Epithelial cell of prostate (primary cell): ENCODE measurements around the gene APBA3.

Experiments
- DNase-seq: peaks from one replicate; pipeline ENCODE4 v3.0.0-alpha.2; 2011; ENCODE audit warnings: low read depth, low spot score
- H3K27ac ChIP-seq: fragments of 450-650 bp; 2 replicates; pipeline ENCODE4 v1.5.1; 2017; ENCODE audit warnings: mild to moderate bottlenecking

APBA3 gene

GRCh38 chr19:3723883-3724282 lies 37.6 kb downstream of the APBA3 start:
- no peak overlapping the region for H3K27ac ChIP-seq
- DNase-seq = no peak

GRCh38 chr19:3723110-3723488 lies 38.4 kb downstream of the APBA3 start:
- DNase-seq = no peak
- H3K27ac ChIP-seq = no peak overlapping the region

- DNase-seq = no peak
- H3K27ac ChIP-seq = no peak overlapping the region
These were observed 38.9 kb downstream of the APBA3 start for GRCh38 chr19:3722443-3723109.

- DNase-seq = no peak
- no peak overlapping the region for H3K27ac ChIP-seq
These were observed 39.5 kb downstream of the APBA3 start for GRCh38 chr19:3721887-3722442.

GRCh38 chr19:3721131-3721886 lies 40.2 kb downstream of the APBA3 start:
- no peak overlapping the region for H3K27ac ChIP-seq
- DNase-seq = peak; percentile 52

GRCh38 chr19:3720349-3720917 lies 41.1 kb downstream of the APBA3 start:
- no peak for DNase-seq
- H3K27ac ChIP-seq = no peak overlapping the region

- no peak for DNase-seq
- no peak overlapping the region for H3K27ac ChIP-seq
These were observed 41.6 kb downstream of the APBA3 start for GRCh38 chr19:3719868-3720267.

GRCh38 chr19:3716147-3716668 lies 45.3 kb downstream of the APBA3 start:
- DNase-seq = no peak
- H3K27ac ChIP-seq = no peak overlapping the region

GRCh38 chr19:3712663-3713611 lies 48.6 kb downstream of the APBA3 start:
- H3K27ac ChIP-seq = no peak overlapping the region
- no peak for DNase-seq

- H3K27ac ChIP-seq = no peak overlapping the region
- peak; percentile 74 for DNase-seq
These were observed 51.2 kb downstream of the APBA3 start for GRCh38 chr19:3710265-3710812.

- H3K27ac ChIP-seq = peak within 1 kb of the TSS; percentile 15
- DNase-seq = no peak
These were observed 53.1 kb downstream of the APBA3 start, which contains the start of gene TJP3 for GRCh38 chr19:3708207-3708931. Gene TJP3, plus strand, starts transcription at chr19:3708384. Its CDS starts 20,049 bp downstream, at chr19:3728433.

GRCh38 chr19:3707868-3708206 lies 53.7 kb downstream of the APBA3 start:
- H3K27ac ChIP-seq = no peak overlapping the region
- no peak for DNase-seq

- no peak overlapping the region for H3K27ac ChIP-seq
- DNase-seq = no peak
These were observed 60.3 kb downstream of the APBA3 start for GRCh38 chr19:3701200-3701599.
